Peyer's patch (tissue), 4 donors: ENCODE measurements around the gene EPHA8. TPM values are rescaled to one million over a fixed set of nuclear protein-coding genes. Genes with fewer than 3 reads are reported as not detected.
A peak's percentile ranks its signal among the peaks of the same experiment; 100 is the strongest.

Experiments used
- DNase-seq, 3 donors: peaks; one replicate each; pipeline ENCODE4 v3.0.0-alpha.2; 2017 to 2019
- H3K27ac ChIP-seq, 4 donors: fragments of 200-600 bp; sonication (generic); one replicate each; pipeline ENCODE4 v1.5.1; 2016 to 2019
- H3K27me3 ChIP-seq, 2 donors: fragments of 200-600 bp; sonication (generic); one replicate each; pipeline ENCODE4 v1.5.1; 2019
- H3K36me3 ChIP-seq, 3 donors: fragments of 200-600 bp; sonication (generic); one replicate each; pipeline ENCODE4 v1.5.1; 2016 to 2019
- H3K4me1 ChIP-seq, 4 donors: fragments of 200-600 bp; sonication (generic); one replicate each; pipeline ENCODE4 v1.5.1; 2016 to 2019
- H3K4me3 ChIP-seq, 4 donors: fragments of 200-600 bp; sonication (generic); 1 replicate in 3 of 4; 2 replicates in 1 of 4; pipeline ENCODE4 v1.5.1; 2016 to 2019; ENCODE audit warnings: mild to moderate bottlenecking in 1 of 4
- H3K9me3 ChIP-seq, 4 donors: fragments of 200-600 bp; sonication (generic); one replicate each; pipeline ENCODE4 v1.5.1; 2016 to 2019; ENCODE audit warnings: mild to moderate bottlenecking in 1 of 4
- CTCF ChIP-seq, 6 experiments: fragments of 450-650 bp in 4 of 6; fragments of 200-600 bp in 2 of 6; sonication (generic) in 1 of 6; IDR thresholded peaks; one replicate each; pipeline ENCODE4 v1.5.1; 2017 to 2019; ENCODE audit warnings: antibody characterized with exemption in 6 of 6, mild to moderate bottlenecking in 3 of 6, moderate library complexity in 1 of 6
- POLR2A ChIP-seq, 2 donors: fragments of 450-650 bp; IDR thresholded peaks; one replicate each; pipeline ENCODE4 v1.5.1; 2017; ENCODE audit warnings: antibody characterized with exemption in 2 of 2, mild to moderate bottlenecking in 2 of 2, moderate library complexity in 2 of 2
- total RNA-seq, 4 donors: library from RNA; depleted of rRNA; stranded (reverse); fragments of >200 nt; gene quantifications; one replicate each; pipeline ENCODE4 v1.1.0, GENCODE V29; 2016

EPHA8 gene
- total RNA-seq, 4 donors from 2014 or later: not detected

- H3K27ac ChIP-seq: no peak overlapping the region
- H3K36me3 ChIP-seq: no peaks in the 10 kb centered on the region
- no peak overlapping the region for H3K4me3 ChIP-seq
- DNase-seq: peak in 1 of 3 donors; percentile 29
- no peaks in the 10 kb centered on the region for H3K27me3 ChIP-seq
- TF ChIP-seq CTCF (IDR thresholded peaks at IDR 0.05): no peak
- TF ChIP-seq POLR2A (IDR thresholded peaks at IDR 0.05): no peak
- H3K9me3 ChIP-seq: no peaks in the 10 kb centered on the region
- peaks cover 0 to 3% (median 0%) of the 10 kb centered on the region in 4 donors for H3K4me1 ChIP-seq
Observed at GRCh38 chr1:22536506-22536905, 26.8 kb upstream of the EPHA8 start.

- no peak for DNase-seq
- H3K4me1 ChIP-seq: no peaks in the 10 kb centered on the region
- TF ChIP-seq POLR2A (IDR thresholded peaks at IDR 0.05) (no peak), CTCF (IDR thresholded peaks at IDR 0.05) (no peak)
Observed at GRCh38 chr1:22537441-22538139, 25.7 kb upstream of the EPHA8 start.

GRCh38 chr1:22539510-22540118 is 23.7 kb upstream of the EPHA8 start:
- Histone ChIP-seq H3K9me3 (no peaks in the 10 kb centered on the region), H3K4me3 (no peak overlapping the region), H3K36me3 (no peaks in the 10 kb centered on the region), H3K27ac (no peak overlapping the region), H3K4me1 (no peaks in the 10 kb centered on the region), H3K27me3 (no peaks in the 10 kb centered on the region)
- DNase-seq: no peak
- TF ChIP-seq POLR2A (IDR thresholded peaks at IDR 0.05) (no peak), CTCF (IDR thresholded peaks at IDR 0.05) (no peak)

More at GRCh38 chr1:22537441-22538139, 25.7 kb upstream of the EPHA8 start:
- Histone ChIP-seq H3K27ac (no peak overlapping the region), H3K36me3 (no peaks in the 10 kb centered on the region), H3K9me3 (no peaks in the 10 kb centered on the region), H3K27me3 (no peaks in the 10 kb centered on the region), H3K4me3 (no peak overlapping the region)

- Histone ChIP-seq H3K4me1 (no peaks in the 10 kb centered on the region), H3K27ac (no peak overlapping the region), H3K36me3 (no peaks in the 10 kb centered on the region), H3K4me3 (no peak overlapping the region), H3K9me3 (no peaks in the 10 kb centered on the region), H3K27me3 (no peaks in the 10 kb centered on the region)
- no peak for DNase-seq
- TF ChIP-seq POLR2A (IDR thresholded peaks at IDR 0.05) (no peak), CTCF (IDR thresholded peaks at IDR 0.05) (no peak)
Observed at GRCh38 chr1:22540337-22540736, 23.0 kb upstream of the EPHA8 start.

GRCh38 chr1:22542886-22543285 is 20.4 kb upstream of the EPHA8 start:
- Histone ChIP-seq H3K9me3 (no peaks in the 10 kb centered on the region), H3K27ac (no peak overlapping the region), H3K4me1 (no peaks in the 10 kb centered on the region), H3K27me3 (no peaks in the 10 kb centered on the region), H3K36me3 (no peaks in the 10 kb centered on the region), H3K4me3 (no peak overlapping the region)
- no peak for DNase-seq
- TF ChIP-seq POLR2A (IDR thresholded peaks at IDR 0.05) (no peak), CTCF (IDR thresholded peaks at IDR 0.05) (peak in 3 of 6 experiments; percentile 19 to 32 (median 26))
